ENCODE results near the gene TMEM100.
A peak's percentile ranks its signal among the peaks of the same experiment; 100 is the strongest.

Gene TMEM100

GRCh38 chr17:55717898-55718735 is 4.5 kb downstream of the TMEM100 start:
- peak; percentile 86 for DNase-seq

GRCh38 chr17:55717432-55717831 is 5.2 kb downstream of the TMEM100 start:
- no peak for DNase-seq

- DNase-seq: peak; percentile 88
Measured at GRCh38 chr17:55710829-55711496, 11.7 kb downstream of the TMEM100 start.

GRCh38 chr17:55710410-55710809 is 12.3 kb downstream of the TMEM100 start:
- DNase-seq: peak; percentile 88

GRCh38 chr17:55709984-55710383 is 12.7 kb downstream of the TMEM100 start:
- DNase-seq: no peak

- no peak for DNase-seq
Measured at GRCh38 chr17:55709440-55709839, 13.2 kb downstream of the TMEM100 start.

- DNase-seq: no peak
Measured at GRCh38 chr17:55708175-55708974, 14.3 kb downstream of the TMEM100 start.

GRCh38 chr17:55706808-55707773 is 15.6 kb downstream of the TMEM100 start:
- peak; percentile 54 for DNase-seq

- peak; percentile 78 for DNase-seq
Measured at GRCh38 chr17:55705847-55706246, 16.8 kb downstream of the TMEM100 start.

GRCh38 chr17:55704401-55704800 is 18.3 kb downstream of the TMEM100 start:
- DNase-seq: peak; percentile 43

- DNase-seq: no peak
Measured at GRCh38 chr17:55702150-55702549, 20.5 kb downstream of the TMEM100 start.

- DNase-seq: peak; percentile 38
Measured at GRCh38 chr17:55699181-55699860, 23.3 kb downstream of the TMEM100 start.

GRCh38 chr17:55694286-55694910 is 28.3 kb downstream of the TMEM100 start:
- no peak for DNase-seq

GRCh38 chr17:55693254-55694216 is 29.1 kb downstream of the TMEM100 start:
- DNase-seq: no peak

- no peak for DNase-seq
Measured at GRCh38 chr17:55692276-55692675, 30.4 kb downstream of the TMEM100 start.

- DNase-seq: no peak
Measured at GRCh38 chr17:55691666-55692065, 31.0 kb downstream of the TMEM100 start.

GRCh38 chr17:55690105-55690508 is 32.6 kb downstream of the TMEM100 start:
- no peak for DNase-seq

GRCh38 chr17:55689672-55690071 is 33.0 kb downstream of the TMEM100 start:
- DNase-seq: no peak

- no peak for DNase-seq
Measured at GRCh38 chr17:55688057-55688456, 34.6 kb downstream of the TMEM100 start.

GRCh38 chr17:55687037-55687436 is 35.6 kb downstream of the TMEM100 start:
- DNase-seq: no peak
